SKM-1 (cell line): Measurements from ENCODE around the gene WBP2.
"Not testable (repeated sequence)": the region's sequence is repeated elsewhere in the genome, so short reads cannot be mapped to it uniquely, and the experiment has no call there.

Source experiments
- DNase-seq: peaks from one replicate; lab custom pipeline; 2025; ENCODE audit not compliant: unreplicated experiment; lab: John Stamatoyannopoulos, UW

The WBP2 gene

DNA sequence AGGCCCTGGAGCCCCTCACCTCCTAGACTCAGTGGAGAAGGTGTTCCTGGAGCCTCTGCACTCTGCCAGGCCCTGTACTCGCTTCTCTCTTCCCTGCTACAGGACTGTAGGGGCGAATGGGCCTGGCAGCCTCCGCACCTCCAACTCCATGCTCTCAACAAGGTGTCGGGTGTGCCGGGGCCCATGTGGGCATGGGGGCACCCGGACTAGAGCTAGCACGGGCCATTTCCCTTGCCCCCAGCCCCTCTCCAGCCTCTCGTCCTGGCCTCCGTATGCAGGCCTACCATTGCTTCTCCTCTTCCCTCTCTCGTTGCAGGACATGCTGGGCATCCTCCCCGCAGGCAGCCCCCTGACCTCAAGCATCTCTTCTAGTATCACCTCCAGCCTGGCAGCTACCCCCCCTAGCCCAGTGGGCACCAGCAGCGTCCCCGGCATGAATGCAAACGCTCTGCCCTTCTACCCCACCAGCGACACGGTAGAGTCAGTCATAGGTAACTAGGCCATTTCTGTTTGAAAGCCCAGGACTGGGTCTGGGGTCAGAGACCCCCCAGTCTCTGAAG is 36.7 kb downstream of the WBP2 start:
- no peak for DNase-seq

DNA sequence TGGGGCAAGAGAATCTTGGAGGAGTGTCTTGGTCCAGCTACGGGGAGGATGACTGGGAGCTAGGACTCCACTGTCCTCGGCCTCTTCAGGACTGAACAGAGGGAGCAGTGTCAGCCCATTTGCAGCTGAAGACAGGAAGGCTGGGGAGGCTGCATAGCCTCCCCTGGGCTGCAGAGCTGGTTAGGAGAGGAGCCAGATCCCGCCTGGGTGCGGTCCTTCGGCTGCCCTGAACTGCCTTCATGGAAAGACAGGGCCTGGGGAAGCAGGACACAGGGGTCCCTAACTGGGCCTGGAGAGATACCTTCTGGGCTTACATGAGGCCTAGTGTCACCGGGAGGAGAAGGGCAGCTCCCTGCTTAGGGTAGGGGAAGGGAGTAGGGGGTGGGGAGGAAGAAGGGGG is 37.6 kb downstream of the WBP2 start:
- DNase-seq, result no peak

GRCh38 chr17:75816693-75817092 is 38.4 kb downstream of the WBP2 start:
- DNase-seq, result no peak

GRCh38 chr17:75815399-75815798 is 39.7 kb downstream of the WBP2 start:
- no peak for DNase-seq

DNA sequence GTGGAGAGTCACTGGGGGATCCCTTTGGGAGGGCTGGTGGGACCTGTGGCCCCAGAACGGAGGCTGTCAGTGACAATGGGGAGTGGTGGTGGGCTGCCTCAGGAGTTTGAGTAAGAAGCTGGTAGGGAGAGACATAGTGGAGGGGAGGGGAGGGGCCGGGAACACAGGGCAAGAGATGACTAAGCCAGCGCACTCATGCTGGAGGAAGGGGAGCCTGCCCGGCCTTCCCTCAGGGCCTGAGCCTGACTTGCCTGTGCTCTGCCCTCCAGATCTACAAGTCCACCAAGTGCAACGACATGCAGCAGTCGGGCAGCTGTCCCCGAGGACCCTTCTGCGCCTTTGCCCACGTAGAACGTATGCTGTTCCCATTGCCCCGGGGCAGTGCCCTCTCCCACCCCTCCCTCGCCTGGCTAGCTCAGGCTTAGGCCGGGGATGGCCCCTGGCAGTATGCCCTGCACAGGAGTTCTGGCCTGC is 40.2 kb downstream of the WBP2 start:
- DNase-seq, result no peak

DNA sequence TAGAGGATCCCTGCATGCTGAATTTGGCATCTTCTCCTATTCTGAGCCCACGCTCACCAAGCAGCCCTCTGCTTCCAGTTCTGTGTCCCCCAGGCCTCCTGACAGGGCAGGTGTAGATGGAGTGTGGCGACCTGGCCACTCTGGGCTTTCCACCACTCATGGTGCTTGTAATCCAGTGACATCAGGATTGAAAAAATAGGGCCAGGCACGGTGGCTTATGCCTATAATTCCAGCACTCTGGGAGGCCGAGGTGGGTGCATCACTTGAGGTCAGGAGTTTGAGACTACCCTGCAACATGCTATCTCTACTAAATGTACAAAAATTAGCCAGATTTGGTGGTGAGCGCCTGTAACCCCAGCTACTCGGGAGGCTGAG is 41.1 kb downstream of the WBP2 start:
- no peak for DNase-seq

DNA sequence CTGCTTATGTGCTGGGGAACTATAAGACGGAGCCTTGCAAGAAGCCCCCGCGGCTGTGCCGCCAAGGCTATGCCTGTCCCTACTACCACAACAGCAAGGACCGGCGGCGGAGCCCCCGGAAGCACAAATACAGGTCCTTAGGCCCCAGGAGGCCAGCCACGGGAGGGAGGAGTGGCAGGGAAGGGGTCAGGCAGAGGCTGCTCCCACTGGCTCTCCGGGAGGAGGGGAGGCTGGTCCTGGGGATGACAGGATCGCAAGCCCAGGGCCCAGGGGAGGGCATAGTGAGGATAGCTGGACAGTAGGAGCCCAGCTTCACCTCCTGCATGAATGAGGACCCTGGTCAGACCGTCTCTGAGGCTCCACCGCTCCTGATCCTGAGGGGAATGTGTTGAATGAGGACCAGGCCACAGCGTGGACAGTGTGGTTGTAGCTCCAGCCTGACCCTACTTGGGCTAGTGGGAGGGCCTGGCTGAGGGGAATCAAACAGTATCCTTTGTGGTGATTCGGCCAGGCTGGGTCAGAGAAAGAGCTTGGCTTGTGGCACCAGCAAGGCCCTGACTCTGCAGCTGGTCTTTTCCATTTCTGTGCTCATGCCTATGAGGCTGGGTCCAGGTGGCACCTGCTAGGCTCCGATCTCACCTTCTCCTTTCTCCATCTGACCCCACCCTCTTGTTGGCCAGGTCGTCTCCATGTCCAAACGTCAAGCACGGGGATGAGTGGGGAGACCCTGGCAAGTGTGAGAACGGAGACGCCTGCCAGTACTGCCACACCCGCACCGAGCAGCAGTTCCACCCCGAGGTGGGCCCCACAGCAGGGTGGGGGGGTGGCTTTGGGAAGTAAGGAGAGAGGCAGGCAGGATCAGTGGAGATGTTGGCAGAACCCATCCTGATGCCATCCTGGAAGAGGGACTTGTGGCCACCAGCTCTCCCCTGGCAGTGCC is 41.8 kb downstream of the WBP2 start:
- no peak for DNase-seq

- no peak for DNase-seq
These were observed 42.8 kb downstream of the WBP2 start for GRCh38 chr17:75812096-75813013.

GRCh38 chr17:75811174-75811573 is 44.0 kb downstream of the WBP2 start:
- DNase-seq, result no peak

GRCh38 chr17:75810756-75811155 is 44.4 kb downstream of the WBP2 start:
- not testable (repeated sequence) for DNase-seq

GRCh38 chr17:75810216-75810615 is 44.9 kb downstream of the WBP2 start:
- no peak for DNase-seq

DNA sequence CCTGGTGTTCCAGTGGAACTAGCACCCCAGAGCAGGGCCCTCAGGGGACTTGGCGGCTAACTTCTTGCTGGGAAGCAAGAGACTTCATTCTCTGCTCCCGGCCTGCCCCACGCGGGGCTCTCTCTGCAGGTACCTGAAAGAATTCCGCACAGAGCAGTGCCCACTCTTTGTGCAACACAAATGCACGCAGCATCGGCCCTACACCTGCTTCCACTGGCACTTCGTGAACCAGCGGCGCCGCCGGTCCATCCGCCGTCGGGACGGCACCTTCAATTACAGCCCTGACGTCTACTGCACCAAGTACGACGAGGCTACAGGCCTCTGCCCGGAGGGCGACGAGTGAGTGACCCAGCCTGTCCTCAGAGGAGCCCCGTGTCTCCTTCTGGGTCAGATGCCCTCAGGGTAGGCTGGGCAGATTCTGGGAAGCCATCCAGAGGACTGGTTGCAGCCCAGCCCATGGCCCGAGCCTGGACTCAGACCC is 45.5 kb downstream of the WBP2 start:
- no peak for DNase-seq

DNA sequence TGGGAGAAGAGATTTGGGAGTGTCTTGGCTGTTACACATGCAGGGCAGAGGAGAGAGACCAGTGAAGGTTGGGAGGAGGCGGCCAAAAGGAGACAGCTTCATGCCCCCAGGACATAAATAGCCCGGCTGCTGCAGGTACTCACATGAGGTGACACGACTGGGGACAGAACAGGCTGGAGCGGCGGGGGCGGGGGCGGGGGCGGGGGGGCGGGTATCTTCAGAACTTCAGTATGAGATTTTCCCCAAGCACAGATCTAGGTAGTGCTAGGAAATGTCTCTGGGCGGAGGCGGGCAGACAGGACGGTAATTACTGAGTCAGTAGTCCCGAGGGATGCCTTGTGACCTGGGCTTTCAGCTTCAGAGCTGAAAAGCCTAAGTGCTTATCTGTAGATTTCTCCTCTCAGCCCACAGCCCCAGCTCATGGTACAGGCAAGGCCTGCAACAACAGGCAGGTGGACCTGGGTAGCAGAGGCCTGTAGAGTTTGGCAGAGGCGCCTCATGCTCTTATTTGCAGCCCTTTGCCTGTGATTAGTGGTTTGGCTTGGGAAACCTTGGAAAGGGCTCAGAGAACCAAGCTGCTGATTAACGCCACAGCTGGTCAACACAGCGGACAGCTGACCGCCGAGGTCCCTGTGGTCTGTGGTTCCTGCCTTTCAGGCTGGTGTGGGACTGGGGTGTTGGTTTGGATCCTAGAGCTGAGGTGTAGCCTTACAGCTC is 46.1 kb downstream of the WBP2 start:
- no peak for DNase-seq

DNA sequence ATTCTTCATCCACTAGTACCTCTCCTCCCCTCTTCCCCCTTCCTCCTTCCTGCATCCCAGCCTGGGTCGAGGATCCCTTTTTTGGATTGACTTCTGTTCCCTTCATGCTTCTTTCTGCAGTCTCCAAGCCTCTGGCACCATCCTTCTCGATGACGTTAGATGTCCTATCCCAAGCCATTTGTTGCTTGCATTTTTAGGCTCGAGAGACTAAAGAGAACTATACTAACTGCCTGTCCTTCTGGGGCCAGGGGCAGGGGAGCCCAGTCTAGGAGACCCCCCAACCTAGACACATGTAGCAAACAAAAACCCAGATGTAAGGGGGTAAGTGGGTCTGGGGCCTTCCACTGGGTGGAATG is 46.6 kb downstream of the WBP2 start:
- DNase-seq, result no peak

DNA sequence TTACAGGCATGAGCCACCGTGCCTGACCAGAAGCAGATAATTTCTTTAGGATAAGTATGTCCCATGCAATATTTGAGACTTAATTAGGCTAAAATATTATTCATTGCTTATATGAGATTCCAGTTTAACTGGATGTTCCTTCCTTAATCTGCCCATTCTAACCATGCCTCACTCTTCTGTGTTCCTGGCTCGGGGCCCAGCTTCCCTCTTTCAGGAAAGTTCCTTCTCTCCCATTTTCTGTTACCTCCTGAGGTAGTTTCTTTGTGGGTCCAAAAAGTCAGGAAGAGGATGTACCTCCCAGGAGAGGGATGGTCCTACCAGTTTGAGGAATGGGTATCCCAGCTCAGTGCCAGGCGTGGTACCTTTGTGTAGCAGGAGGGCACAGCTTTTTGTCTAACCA is 47.3 kb downstream of the WBP2 start:
- no peak for DNase-seq

GRCh38 chr17:75806822-75807500 is 48.2 kb downstream of the WBP2 start:
- no peak for DNase-seq

DNA sequence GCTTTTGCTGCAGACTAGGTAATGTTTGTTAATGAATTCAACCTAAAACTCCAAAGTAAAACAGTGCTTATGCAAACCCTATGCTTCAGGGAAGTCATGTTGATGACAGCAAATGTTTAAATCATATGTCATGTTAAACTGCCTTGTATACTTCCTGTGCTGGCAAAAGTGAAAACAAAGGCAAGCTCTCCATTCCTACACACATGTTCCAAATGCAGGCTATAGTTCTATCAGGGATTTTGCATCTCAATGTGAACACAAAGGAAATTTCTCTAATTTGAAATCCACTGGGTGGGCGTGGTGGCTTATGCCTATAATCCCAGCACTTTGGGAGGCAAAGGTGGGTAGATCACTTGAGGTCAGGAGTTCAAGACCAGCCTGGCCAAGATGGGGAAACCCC is 51.3 kb downstream of the WBP2 start:
- DNase-seq, result no peak

DNA sequence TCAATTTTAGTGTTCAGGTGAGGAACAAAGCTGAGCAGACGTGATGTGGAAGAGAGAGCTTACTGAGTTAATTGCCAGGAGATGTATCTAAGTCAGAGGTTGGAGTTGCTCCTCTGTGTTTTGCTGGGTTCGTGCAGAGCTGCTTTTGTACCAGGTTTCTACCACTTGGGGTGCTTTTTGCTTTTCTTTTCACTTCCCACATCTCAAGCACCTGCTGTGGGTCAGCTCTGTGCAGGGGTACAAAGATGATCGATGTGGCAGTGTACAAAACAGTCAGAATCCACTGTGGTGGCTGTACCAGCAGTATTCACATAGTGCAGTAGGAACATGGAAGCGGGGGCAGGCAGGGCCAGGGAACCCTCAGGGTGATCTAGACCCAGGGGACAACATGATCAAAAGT is 55.7 kb downstream of the WBP2 start:
- no peak for DNase-seq

DNA sequence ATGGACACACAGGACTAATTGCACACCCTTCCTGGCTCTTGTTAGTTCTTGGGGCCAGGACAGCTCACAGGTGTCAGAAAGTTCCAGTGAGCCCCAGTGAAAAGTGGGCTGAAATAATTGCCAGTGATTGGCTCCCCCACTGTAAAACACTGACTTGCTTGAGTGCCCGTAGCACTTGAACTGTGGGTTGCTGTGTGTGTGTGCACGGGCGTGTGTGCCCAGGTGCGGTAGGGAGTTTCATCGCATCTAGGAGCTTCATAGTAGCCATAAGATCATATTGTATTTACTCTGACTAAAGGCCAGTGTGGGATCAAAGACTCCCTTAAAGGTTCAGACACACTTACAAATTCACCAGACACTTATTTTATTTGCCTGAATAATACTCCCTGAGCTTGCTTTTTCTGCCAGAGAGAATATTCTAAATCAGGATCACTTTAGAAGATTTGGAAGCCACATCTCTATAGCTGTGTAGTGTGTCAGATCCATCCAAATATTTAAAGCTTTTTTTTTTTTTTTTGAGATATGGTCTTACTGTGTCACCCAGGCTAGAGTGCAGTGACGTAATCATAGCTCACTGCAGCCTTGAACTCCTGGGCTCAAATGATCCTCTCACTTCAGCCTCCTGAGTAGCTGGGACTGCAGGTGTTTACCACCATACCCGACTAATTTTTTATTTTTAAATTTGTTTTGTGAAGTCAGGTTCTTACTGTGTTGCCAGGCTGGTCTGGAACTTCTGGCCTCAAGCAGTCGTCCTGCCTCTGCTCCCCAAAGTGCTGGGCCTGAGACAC is 59.1 kb downstream of the WBP2 start:
- DNase-seq, result no peak
